HG02642 (cell line): Measurements from ENCODE around the gene SRGAP3.
"Not testable (repeated sequence)": the region's sequence is repeated elsewhere in the genome, so short reads cannot be mapped to it uniquely, and the experiment has no call there.

Experiments used
- ATAC-seq: cut with Tn5 transposase; IDR thresholded peaks from one replicate; pipeline ENCODE4 v1.9.1; 2021; ENCODE audit warnings: mild to moderate bottlenecking; ENCODE audit not compliant: unreplicated experiment, poor library complexity

The SRGAP3 gene

GRCh38 chr3:9249273-9250192 lies at the start of gene SRGAP3:
Gene SRGAP3 (minus strand): TSS chr3:9249646. CDS start chr3:9248951, 695 bp downstream.
- peak; percentile 100 for ATAC-seq

- ATAC-seq, result no peak
These were observed 48.8 kb upstream of the SRGAP3 start for GRCh38 chr3:9298236-9298635.

DNA sequence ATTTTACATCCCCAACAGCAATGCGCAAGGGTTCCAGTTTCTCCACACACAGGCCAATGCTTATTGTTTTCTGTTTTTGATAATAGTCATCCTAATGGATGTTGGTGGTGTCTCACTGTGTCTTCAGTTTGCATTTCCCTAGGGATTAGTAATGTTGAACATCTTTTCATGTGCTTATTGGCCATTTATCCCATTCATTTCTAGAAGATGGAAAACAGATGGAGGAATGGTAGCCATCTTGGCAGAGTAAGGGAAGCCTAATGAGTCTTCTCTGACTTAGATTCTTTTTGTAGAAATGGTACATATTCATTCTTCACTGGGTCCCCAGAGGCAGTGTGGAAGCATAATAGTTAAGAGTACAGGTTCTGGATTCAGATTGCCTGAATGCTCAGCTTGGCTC lies 46.8 kb upstream of the SRGAP3 start:
- ATAC-seq, result no peak

- ATAC-seq, result no peak
These were observed 45.6 kb upstream of the SRGAP3 start for GRCh38 chr3:9295007-9295406.

DNA sequence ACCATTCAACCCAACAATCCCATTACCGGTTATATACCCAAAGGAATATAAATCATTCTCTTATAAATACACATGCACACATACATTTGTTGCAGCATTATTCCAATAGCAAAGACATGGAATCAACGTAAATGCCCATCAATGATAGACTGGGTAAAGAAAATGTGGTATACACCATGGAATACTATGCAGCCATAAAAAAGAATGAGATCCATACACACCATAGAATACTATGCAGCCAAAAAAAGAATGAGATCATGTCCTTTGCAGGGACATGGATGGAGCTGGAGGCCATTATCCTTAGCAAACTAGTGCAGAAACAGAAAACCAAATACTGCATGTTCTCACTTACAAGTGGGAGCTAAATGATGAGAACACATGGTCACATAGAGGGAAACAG lies 44.5 kb upstream of the SRGAP3 start:
- ATAC-seq, result not testable (repeated sequence)

DNA sequence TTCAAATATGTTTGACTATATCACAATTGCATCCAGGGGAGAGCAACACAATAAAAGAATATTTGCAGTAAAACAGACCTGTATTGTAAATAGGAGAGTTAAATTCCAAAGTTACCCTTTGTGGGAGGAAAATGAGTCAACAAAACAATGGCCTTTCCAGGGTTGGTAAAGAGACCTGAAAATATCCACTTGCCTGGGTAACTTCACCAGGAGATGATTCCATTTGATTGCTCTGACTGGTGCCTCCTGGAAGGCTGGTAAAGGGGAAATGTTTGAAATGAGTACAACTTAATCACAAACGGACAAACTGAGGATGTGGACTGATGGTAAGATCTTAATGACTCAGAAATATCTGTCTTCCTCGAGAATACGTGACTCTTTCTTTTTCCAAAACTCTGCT lies 43.6 kb upstream of the SRGAP3 start:
- ATAC-seq, result no peak

DNA sequence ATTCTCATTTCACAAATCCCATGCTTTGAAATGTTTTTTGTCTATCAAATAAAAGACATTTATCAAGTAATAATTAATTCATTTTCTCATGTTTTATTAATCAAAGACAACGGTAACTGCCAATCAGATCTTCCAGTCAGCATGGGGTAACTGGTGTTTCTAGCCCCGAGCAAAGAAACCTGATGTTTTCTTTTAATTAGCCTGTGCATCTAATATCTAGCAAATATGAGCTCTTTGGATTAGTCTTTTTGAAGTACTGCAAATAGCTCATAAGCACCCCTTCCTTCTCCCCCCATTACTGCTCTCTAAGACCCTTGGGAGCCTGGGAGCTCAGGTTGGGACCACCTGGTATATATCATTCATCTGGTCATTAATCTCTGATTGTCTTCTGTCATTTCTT lies 43.1 kb upstream of the SRGAP3 start:
- ATAC-seq, result no peak

DNA sequence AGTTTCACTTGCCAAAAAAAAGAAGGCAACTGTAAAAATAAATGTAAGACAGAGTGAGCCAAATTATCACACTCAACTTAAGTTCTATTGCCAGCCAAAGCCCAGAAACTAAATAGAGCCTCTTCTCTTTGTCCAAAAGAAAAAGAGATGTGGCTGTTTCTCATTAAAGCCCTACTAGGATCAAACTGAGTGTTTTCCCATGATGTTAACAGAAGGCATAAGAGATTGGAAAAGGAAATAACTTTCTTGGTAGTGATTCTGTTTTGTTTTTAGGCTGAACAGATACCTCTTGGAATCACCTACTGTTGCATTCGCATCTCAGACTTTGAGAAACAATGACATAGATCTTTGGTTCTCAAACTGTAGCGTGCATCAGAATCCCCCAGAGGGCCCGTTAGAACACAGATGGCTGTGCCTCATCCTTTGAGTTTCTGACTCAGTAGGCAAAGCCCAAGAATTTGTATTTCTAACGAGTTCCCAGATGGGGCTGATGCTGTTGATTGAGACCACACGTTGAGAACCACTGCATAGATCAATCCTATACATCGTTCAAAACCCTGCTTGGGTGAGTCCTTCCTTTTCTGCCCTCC lies 42.5 kb upstream of the SRGAP3 start:
- no peak for ATAC-seq

- no peak for ATAC-seq
These were observed 41.1 kb upstream of the SRGAP3 start for GRCh38 chr3:9290566-9290965.

DNA sequence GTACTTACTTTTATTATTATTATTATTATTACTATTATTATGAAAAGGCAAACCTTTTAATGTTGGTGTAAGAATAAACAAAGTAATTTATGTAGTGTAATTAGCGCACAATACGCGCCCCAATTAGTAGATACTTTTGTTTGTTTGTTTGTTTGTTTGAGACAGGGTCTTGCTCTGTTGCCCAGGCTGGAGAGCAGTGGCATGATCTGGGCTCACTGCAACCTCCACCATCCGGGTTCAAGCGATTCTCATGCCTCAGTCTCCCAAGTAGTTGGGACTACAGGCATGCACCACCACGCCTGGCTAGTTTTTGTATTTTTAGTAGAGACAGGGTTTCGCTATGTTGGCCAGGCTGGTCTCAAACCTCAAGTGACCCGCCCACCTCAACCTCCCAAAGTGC lies 32.1 kb upstream of the SRGAP3 start:
- not testable (repeated sequence) for ATAC-seq

DNA sequence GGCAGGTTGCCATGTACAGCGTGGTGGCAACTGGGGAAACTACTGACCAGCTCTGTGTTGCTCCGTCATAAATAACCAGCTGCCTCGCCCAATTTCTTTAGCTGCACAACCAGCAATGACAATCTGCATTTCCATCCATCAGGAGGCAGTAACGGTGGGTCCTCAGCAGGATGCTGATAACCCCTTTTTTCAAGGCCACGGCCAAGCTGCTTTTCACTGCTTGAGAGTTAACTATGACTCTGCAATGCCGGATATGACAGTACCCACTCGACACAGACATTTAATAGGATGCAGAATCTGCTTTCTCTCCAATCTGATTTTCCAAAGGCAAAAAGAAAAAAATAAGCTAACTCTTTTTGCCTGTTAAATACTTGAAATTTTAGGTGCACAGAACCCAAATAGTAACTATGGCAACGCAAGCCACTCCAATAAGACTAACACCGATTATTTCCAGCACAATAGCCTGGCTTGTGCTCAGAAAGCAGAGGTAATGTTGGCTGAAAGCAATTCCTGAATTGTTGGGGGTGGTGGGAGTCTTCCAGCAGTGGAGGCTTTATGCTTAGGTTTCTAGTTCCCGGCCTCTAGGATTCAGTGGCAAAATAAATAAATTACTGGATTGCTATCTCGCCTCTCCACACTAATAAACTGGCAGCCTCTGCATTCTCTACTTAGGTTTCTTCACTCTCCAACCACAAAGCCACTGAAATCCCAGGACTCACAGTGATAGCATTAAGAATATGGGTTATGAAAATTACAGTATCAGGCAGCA lies 31.2 kb upstream of the SRGAP3 start:
- no peak for ATAC-seq

DNA sequence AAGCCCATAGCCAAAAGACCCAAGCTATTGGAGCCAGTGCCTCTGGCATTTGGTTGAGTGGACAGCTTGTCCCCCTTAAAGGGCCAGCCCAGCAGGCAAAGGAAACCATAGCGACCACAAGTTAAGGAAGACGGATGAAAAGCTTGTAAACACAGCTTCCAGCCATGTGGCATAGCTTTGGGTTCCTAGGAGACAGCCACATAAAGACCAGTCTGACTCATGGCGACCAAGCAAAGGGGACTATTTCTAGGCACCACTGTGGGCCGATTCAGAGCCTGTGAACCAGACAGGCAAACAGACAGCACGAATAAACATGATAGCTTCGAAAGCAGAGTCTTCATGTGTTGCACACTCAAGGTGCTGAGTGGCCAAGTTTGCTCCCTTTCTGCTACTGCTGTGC lies 30.5 kb upstream of the SRGAP3 start:
- ATAC-seq, result no peak

DNA sequence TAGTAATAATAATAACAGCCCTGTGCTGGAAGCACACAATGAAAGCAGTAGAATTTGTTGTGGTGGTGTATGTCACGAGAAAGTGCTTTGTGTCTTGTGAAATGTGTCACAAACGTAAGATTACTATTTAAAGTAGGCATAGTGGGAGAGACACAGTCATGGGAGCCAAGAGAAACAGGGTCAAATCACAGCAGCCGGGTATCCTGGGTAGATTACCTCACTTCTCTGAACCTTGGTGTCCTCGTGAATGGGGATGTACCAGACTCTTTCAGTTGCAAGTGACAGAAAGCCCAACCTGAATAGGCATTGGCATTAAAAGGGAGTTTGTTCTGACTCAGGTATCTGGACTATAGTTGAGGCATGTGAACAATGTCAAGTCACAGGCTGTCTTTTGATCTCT lies 29.1 kb upstream of the SRGAP3 start:
- ATAC-seq, result no peak

DNA sequence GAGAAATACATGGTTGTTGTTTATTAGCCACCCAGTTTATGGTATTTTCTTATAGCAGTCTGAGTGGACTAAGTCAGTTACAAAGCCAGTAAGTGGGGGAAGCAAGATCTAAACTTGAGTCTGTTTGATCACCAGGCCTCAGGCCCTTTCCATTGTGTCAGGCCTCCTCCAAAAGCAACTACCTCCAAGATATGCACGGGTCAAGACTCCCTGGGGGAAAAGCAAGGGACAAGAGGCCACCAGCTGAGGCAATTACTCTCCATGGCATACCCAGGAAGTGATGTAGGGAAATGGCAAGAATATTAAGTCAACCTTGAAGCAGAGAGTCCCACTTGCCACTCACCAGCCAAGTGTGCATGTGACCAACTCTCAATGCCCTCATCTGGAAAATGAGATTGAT lies 28.6 kb upstream of the SRGAP3 start:
- ATAC-seq, result no peak

GRCh38 chr3:9276761-9277370 lies 27.4 kb upstream of the SRGAP3 start:
- ATAC-seq, result no peak

GRCh38 chr3:9271903-9272302 lies 22.5 kb upstream of the SRGAP3 start:
- no peak for ATAC-seq

DNA sequence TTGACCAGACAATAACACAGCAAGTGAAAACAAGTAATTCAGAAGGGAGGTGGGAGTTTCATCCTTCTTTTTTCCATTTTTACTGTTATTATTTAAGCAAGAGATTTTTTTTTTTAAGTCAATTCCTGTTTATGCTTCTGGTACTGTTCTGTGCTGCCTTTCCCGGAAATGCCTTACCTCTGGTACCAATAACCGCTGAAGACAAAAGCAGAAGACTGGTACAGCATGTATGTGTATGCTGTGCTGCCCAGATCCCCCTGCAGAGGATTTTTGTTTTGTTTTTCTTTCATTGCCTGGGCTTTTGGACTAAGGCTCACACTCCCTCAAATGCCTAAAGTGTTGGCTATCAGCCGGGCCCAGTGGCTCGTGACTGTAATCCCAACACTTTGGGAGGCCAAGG lies 21.3 kb upstream of the SRGAP3 start:
- no peak for ATAC-seq

GRCh38 chr3:9266716-9267115 lies 17.3 kb upstream of the SRGAP3 start:
- ATAC-seq, result no peak

DNA sequence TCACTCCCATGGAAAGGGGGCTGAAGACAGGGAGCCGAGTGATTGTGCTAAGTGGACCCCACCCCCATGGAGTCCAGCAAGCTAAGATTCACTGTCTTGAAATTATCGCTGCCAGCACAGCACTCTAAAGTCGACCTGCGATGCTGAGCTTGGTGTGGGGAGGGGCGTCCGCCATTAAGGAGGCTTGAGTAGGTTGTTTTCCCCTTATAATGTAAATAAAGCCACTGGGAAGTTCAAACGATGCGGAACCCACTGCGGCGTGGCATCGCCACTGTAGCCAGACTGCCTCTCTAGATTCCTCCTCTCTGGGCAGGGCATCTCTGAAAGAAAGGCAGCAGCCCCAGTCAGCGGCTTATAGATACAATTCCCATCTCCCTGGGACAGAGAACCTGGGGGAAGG lies 10.9 kb upstream of the SRGAP3 start:
- ATAC-seq, result no peak

DNA sequence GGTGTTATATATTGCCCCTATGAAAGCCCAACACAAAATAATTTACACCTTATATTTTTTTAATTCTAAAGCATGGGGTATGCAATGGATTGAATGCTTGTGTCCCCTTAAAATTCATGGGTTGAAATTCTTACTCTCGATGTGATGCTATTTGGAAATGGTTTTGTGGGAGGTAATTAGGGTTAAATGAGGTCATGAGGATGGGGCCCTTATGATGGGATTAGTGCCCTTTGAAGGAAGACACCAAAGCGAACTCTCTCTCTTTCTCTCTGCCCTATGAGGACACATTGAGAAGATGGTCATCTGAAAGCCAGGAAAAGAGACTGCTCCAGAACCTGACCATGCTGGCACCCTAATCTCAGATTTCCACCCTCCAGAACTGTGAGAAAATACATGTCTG lies 7.6 kb upstream of the SRGAP3 start:
- ATAC-seq, result no peak

DNA sequence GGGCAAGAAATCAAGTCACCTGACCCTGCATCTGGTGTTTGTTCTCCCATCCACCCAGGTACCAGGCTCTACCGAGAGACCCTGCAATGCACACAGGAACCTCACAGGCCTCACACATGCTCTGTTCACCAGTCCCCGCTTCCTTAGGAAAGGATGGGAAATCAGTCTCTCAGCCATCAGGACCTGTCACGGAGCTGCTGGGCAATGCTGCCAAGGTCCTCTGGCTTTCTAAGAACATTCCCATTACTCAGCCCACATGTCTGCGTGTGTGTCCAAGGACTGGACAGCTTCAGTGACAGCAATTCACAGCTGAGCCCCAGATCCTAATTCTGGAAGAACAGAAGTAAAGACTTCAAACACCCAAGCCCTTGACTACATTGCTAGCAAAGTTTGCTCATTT lies 6.5 kb upstream of the SRGAP3 start:
- ATAC-seq, result no peak
